NCI-H524 (cell line): Measurements from ENCODE around the gene LHFPL3.
A peak's percentile ranks its signal among the peaks of the same experiment; 100 is the strongest.
"Not testable (repeated sequence)": the region's sequence is repeated elsewhere in the genome, so short reads cannot be mapped to it uniquely, and the experiment has no call there.

Experiments
- DNase-seq, 2 experiments: peaks; one replicate each; lab custom pipeline; 2025; lab: John Stamatoyannopoulos, UW

Gene LHFPL3

DNA sequence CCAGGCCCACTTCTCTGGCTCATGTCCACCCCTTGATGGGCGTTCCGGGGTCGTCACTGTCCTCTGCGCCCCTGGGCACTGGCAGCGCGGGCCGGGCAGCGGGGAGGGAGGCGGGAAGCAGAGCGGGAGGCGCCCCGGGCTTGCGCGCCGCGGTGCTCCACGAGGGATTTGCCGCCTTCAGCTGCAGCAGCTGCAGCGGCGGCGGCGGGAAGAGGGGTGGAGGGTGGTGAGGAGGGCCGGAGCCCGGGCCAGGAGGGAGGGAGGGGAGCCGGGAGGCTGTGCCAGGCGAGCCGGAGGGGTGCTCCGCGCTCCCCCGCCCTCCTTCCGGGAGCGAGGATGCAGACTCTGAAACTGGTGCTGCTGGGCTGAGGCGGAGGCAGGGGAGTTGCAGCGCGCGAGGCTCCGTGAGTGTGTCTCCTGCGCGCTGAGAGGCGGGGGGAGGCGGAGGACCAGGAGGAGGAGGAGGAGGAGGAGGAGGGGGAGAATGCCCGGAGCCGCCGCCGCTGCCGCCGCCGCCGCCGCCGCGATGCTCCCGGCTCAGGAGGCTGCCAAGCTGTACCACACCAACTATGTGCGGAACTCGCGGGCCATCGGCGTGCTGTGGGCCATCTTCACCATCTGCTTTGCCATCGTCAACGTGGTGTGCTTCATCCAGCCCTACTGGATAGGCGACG, at the start of gene LHFPL3:
Gene LHFPL3 (plus strand): TSS at position 308 of the 674 bp plus-strand sequence.
- peak; percentile 33 to 75 for DNase-seq

DNA sequence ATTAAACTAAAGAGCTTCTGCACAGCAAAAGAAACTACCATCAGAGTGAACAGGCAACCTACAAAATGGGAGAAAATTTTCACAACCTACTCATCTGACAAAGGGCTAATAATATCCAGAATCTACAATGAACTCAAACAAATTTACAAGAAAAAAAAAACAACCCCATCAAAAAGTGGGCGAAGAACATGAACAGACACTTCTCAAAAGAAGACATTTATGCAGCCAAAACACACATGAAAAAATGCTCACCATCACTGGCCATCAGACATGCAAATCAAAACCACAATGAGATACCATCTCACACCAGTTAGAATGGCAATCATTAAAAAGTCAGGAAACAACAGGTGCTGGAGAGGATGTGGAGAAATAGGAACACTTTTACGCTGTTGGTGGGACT, 46.7 kb upstream of the LHFPL3 start:
- DNase-seq, result not testable (repeated sequence)

DNA sequence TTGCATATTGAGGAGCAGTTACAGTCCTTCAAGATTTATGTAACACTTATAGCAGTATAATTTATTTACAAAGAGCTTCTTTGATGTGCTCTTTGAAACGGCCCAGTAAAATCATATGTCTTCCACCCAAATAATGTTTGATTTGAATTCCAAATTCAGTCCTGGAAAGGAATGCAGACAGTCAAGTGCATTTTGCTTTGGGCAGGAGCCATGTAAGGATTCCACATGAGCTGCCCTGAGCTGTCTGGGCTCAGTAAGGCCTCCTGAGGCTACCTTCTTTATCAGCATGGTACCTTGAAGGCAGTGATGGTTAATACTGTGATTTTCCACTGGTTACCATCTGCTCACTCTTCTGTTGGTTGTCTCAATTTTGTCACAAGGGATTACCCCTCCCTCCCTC, 41.6 kb upstream of the LHFPL3 start:
- peak in 1 of 2 experiments; percentile 9 for DNase-seq

DNA sequence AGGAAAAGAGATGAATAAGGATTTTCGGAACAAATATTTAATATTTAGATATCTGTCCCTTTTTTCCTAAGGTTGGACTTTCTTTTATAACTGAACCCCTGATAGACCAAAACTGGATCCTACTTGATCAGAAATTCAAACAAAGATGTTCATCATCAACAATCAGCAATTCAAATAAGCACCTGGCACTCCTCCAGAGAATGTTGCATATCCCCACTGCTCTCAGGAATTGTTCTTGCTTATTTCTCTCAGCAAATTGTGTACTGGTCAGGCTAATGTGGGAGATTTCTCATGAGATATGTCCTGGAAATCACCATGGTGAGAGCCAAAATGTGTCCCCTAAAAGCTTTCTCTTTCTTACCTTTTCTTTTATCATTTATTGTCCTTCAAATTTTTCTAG, 40.3 kb upstream of the LHFPL3 start:
- DNase-seq, result no peak

DNA sequence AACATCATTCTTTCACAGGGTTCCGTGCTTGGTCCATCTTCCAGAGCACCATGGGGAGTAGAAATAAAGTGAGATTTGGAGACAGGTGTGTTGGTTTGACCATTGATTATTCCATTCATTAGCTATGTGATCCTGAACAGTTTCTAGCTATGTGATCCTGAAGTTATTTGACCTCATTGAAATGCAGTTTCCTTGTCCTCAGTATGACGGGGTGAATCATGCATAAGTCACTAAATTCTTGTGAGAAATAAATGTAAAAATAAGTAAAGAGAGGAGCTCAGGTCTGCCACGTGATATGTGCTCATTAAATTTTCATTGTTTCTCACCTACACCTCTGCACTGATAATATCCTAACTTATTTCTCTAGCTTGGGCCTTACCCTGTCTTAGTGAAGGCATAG, 34.1 kb upstream of the LHFPL3 start:
- no peak for DNase-seq

DNA sequence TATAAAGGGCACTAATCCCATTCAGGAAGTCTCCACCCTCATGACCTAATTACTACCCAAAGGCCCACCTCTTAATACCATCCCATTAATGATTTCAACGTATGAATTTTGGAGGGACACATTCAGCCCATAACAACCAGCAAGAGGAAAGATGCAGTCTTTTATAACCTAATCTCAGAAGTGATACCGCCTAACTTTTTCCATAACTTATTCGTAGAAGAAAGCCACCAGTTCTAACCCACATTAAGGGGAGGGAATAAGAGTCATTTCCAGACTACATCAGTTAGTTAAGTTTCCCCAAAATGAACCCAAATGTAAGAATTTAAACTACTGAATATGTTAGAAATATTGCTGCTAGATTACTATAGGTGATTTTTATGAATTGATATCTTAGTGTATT, 32.1 kb upstream of the LHFPL3 start:
- no peak for DNase-seq

DNA sequence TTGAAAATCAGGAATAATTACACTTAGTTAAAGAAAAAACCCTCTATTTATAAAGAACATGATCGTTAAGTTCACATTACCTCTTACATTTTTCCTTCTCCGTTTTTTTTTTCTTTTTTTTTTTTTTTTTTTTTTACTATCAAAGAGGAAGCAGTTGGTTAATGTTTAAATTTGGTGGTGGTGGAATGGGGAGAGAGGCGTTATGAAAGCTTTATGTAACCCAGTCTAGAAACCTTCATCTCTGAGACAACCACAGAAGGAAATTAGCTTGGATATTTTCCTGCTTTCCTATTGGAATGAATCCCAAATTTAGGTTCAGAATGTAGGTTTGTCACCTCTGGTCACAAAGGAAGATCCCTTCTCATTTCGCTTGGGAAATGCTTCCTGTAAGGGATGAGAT, 31.5 kb upstream of the LHFPL3 start:
- DNase-seq, result no peak

DNA sequence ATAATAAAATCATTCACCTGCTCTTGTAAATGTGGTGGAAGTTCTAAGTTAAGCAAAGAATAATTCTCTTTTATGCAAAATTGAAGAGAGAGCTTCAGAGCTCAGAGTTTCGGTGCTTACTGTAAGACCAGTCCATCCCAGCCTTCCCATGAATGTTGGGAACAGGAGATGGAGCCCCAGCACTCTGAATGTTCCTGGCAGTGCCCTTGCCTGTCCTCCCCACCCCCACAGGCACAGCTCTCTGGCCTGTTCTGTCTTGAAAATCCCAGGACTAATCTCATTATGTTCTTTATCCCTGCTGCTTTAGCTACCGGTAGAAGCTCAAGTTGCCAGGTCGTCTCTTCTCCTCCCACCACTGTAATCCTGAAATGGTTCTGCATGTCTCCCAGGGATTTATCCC, 29.1 kb upstream of the LHFPL3 start:
- peak; percentile 57 to 87 for DNase-seq

DNA sequence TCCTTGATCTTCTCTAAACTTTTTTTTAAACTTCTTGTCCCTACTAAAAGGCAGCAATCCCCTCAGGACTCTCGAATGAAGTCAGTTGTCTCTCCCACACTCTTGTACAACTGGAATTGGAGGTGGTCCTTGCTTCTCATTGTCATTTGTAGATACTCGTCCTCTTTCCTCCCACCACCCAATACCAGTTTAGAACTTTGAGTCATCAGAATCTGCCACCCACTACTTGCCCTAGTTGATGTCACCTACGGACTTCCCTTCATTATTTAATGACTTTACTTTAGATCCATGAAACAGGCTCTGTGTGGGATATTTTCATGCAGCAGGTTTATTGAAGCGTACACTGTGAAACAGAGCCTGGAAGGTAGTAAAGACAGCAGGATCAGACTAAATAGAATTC, 28.6 kb upstream of the LHFPL3 start:
- DNase-seq, result no peak

DNA sequence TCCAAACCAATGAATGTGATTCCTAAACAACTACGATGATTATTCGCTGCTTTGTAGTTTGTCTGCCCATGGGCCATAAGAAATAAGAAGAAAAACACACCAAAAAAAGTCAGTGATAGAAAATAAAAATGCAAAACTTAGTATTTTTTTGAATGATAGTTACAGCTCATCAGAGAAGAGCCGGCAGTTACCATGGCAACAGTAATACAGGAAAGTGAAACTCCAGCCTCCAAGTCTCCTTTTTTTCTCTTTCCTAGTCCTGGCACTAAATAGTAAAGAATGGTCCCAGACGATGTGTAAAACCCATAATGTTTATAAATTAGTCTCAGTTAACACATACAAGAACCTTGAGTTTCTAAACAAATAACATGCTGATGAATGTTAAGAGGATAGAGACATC, 21.6 kb upstream of the LHFPL3 start:
- no peak for DNase-seq

DNA sequence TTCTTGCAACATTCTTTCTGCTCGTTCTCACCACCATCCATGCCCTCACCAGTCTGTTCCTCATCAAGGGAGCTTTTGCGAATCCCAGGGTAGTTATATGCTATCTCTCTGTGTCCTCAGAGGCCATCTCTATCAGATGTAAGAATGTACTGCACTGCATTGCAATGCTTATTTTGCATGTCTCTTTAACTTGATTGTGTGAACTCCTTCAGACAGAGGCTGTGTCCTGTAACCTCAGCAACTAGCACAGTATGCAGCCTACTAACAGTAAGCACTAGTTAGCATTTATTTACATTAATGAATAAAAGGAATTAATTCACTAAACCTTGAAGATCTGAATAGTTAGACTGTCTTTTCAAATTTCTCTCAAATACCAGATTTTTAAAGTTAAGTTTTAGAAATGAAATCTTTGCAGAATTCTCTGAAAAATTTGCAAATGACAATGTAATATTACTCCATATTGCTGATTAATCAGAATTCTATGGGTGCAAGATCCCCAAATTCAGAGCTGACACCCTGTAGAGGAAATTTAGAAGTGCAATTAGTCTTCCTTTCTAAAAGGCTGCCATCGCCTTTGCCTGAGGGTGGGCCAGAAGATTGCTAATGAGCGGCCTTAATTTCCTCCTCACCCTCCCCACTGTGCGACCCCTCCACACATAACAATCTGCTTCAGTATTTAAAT, 10.3 kb upstream of the LHFPL3 start:
- no peak for DNase-seq

DNA sequence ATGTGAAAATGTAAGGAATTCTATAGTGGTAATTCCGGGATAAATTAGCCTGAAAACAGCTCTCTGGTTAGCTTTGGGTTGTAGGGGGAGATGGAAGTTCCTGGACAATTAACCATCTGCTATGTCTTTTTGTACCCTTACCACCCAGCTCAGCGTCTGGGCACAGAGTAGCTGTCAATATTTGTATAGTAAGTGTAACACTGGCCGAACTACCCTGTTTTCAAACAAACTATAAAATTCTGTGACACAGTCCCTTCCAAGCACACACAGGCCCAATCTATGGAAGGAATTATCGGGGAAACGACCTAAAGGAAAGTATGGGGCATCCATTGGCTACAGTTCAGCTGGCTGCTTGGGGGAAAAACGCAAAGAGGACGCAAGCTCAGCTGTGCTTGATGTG, 869 bp upstream of the LHFPL3 start:
- no peak for DNase-seq

DNA sequence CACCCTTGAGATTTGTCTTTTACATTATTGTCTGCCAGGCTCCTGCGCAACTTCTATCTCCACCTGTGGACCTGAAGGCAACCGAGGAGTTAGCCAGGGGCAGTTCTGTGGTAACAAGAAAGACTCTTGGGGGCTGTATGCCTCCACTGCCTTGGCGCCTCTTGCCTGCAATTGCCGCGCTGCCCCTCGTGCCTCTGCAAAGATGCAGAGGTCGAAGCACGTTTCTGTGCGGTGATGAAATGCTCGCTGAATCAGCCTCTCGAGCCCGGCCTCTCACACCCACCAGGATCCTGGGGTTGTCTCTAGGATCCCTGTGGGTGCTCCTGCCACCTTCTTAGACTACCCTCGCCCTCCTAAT, 486 bp upstream of the LHFPL3 start:
- DNase-seq, result peak in 1 of 2 experiments; percentile 39

DNA sequence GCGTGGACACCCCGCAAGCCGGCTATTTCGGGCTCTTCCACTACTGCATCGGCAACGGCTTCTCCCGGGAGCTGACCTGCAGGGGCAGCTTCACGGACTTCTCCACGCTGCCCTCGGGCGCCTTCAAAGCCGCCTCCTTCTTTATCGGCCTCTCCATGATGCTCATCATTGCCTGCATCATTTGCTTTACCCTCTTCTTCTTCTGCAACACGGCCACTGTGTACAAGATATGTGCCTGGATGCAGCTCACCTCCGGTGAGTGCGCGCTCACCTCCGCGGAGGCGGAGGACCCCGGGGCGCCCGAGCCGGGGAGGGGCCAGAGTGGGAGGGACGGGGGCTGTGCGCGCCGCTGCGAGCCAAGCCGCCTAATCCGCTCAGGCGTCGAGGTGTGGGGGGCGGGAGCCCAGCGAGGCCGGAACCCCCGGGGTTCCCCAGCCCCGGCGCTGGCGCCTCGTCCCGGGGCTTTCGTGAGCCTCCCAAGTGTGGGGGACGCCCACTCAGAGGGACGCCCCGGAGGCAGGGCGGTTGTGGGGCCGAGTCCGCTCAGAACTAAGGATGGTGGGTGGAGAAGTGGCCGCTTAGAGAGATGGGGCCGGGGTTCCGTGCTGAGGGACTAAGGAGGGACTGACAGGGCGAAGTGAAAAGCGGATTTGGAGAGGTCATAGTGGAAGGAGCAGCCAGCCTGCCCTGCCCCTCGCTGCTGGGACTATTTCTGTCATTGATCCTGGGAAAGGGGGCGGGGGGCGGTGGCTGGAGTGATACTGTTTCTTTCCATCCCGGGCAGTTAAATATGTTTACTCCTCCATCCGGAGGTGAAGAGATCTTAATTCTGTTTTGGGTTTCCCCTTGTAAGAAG, 795 bp downstream of the LHFPL3 start:
- DNase-seq, result peak; percentile 35 to 53

DNA sequence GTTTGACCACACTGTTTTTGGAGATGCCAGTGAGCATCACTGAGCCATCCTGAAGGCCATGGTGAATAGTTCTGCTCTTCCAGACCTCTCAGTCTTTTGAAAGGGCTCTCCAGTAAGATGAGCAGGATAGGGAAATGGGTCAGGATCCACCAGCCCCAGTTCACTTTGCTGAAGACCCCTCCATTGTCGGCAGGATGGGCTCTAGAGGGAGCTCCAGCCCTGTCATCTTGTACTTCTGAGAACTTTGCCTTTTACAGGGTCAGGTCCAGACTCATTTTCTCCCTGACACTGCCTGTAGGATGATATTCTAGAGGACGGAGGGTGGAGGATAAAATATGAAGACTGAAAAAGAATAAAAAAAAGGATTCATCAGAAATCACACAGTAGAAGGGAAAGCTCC, 13.1 kb downstream of the LHFPL3 start:
- peak; percentile 15 to 60 for DNase-seq

DNA sequence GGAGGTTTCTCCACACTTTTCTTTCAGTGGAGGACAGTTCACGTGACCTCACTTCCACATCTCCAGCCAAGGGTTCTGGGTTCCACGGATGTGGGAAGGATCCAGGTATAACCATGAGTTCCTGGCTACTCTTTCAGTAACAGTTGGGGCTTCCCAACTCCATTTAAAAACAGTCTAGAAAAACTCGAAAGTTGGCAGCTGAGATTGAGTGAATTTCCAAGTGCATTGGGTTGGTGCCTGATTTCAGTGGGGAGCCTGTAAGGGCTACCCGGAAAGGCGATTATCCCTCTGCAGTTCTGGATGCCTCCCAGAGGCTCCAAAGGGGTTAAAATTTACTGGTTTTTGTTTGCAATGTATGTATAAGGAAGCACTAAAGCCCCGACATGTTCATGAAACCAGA, 24.3 kb downstream of the LHFPL3 start:
- no peak for DNase-seq

DNA sequence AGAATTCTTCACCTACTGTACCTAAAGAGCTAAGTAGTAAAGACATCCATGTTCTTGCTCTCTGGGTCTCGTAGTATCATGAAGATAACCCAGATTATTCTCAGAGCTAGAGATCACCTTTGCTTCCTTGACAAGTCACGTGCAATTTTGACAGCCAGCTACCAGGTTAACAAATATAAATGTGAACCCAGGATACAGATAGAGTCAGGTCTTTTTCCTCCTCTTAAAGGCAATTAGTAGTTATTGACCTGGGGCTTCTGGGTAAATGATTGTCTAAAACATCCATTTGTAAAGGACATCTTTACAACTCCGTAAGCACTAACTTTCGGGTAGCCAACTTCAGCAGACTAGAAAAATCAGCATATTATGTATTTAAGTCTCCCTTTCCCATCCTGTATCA, 28.8 kb downstream of the LHFPL3 start:
- no peak for DNase-seq

DNA sequence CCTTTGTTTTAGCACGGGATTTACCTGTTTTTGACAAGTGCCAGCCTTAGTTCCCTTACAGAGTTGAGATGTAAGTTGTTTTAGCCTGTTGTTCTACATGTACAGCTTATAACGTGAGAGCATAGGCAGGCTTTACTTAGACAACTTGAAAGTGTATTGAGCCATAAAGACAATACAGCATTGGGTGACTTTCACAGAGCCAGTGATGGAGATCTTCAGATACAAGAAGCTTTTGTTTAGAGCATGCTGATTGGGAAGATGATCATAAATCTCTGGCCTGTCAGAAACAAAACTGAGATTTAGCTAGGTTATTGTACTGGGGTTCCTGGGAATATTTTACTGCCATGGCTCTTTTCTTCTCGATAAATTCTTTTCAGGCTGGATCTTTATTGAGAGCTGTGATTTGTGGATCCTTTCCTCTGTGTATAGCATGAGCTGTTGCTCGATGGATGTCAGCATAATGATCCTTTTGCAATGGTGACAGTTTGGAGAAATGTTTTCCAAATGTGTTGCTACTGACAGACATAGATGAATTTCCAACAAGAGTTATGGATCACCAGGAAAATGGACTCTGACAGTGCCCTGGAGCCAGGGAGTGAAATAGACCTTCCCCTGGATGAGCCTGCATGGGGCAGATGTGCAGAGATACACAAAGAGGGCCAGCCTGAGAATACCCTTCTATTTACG, 30.2 kb downstream of the LHFPL3 start:
- DNase-seq, result no peak

DNA sequence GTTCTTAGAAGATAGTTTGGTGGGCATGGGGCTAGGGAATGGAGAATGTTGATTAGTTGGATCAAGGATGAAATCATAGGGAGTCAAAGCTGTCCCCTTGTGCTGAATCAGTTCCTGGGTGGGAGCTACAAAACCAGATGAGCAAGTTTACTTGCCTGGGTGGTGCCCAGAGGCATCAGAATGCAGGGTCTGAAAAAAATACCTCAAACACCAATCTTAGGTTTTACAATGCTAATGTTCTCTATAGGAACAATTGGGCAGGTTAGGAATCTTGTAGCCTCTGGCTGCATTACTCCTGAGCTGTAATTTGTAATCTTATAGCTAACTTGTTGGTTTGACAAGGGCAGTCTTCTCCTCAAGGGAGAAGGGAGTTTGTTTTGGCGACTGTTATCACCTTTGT, 34.4 kb downstream of the LHFPL3 start:
- DNase-seq, result no peak

DNA sequence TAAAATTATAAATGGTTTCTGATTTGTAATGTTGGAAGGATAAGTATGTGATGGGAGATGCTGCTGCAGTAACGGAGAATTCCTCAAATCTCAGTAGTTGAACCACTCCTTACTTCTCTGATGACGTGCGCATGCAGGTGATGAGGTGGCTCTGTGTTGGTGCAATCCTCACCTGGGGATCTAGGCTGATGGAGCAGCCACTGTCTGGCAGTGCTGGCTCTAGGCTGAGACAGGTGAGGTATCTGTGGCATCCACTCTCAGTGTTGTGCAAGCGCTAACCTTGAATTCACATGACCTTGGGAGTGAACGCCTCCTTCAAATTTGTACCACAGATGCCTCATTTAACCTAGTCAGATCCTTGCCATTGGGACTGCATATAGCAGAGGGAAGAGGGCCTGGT, 35.0 kb downstream of the LHFPL3 start:
- DNase-seq, result no peak

DNA sequence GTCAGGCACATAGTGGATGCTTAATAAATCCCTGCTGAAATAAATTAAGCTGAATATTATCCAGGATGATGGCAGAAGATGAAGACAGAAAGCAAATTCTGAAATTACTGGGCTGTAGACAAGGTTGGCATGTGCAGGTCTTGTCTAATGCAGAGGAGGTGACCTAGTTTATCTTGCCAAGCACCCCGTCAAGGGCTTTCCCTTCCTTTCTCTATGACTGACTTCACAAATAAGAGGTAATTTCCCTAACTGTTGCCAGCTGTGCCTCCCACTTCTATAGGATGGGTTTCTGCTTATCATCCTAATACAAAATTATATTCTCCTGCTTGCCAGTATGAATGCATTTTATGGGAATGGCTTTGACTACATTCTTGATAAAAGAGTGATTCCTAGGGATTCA, 38.0 kb downstream of the LHFPL3 start:
- peak in 1 of 2 experiments; percentile 0 for DNase-seq

DNA sequence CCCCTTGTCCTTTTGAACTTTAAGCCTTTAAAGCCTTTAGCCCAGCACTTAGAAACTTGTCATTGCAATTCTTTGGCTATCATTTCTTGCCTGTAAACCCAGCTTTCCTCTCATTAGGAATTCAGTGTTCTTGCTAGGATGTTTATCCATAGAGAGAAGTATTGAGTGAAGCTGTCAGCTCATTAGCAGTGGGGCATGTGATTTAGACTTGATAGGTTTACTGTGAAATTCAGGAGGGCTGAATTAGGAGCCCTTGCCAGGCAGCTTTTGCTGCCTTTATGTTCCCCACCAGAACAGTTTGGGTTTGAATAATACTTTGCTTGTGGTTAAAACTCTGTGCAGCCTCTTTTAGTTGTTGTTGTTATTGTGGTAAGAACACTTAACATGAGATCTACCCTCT, 39.5 kb downstream of the LHFPL3 start:
- no peak for DNase-seq
